ENCODE results near the gene SLC17A2.
A peak's percentile ranks its signal among the peaks of the same experiment; 100 is the strongest.
"Not testable (repeated sequence)": the region's sequence is repeated elsewhere in the genome, so short reads cannot be mapped to it uniquely, and the experiment has no call there.

The SLC17A2 gene

GRCh38 chr6:25946631-25947030 is 16.1 kb upstream of the SLC17A2 start:
- ChIA-PET CTCF (interaction anchor here (0.7 kb wide), 2 partner anchors 218 to 1051 kb away, joined by 3 read pairs; no protein-coding TSS in a partner anchor), POLR2A (no interaction called here)

GRCh38 chr6:25945738-25946137 is 15.2 kb upstream of the SLC17A2 start:
- H3K9me3 ChIP-seq (ENCODE audit: control insufficient read depth, insufficient read depth, low read depth, low read length); H3K27ac ChIP-seq (ENCODE audit: extremely low read depth, low read depth, low read length); H3K4me1 ChIP-seq (ENCODE audit: control insufficient read depth, insufficient read depth, low read length); CTCF ChIA-PET; H3K36me3 ChIP-seq (ENCODE audit: control insufficient read depth in 2 of 2, insufficient read depth in 1 of 2, low read length in 2 of 2); POLR2A ChIA-PET; H3K4me3 ChIP-seq (ENCODE audit: low read depth, low read length): not testable (repeated sequence)
- TF ChIP-seq SETDB1 (IDR thresholded peaks at IDR 0.05; ENCODE audit: insufficient read length, low read length) = peak; percentile 58

More at GRCh38 chr6:25946631-25947030, 16.1 kb upstream of the SLC17A2 start:
- Histone ChIP-seq H3K4me1 (ENCODE audit: control insufficient read depth, insufficient read depth, low read length) (no peaks in the 10 kb centered on the region), H3K4me3 (ENCODE audit: low read depth, low read length) (no peak overlapping the region), H3K36me3 (ENCODE audit: control insufficient read depth in 2 of 2, insufficient read depth in 1 of 2, low read length in 2 of 2) (no peaks in the 10 kb centered on the region), H3K9me3 (ENCODE audit: control insufficient read depth, insufficient read depth, low read depth, low read length) (no peaks in the 10 kb centered on the region), H3K27ac (ENCODE audit: extremely low read depth, low read depth, low read length) (no peak overlapping the region)
- TF ChIP-seq ZFP69B (tag by site-specific recombination; IDR thresholded peaks at IDR 0.05) (no peak), OVOL3 (tag by site-specific recombination; IDR thresholded peaks at IDR 0.05) (no peak), ZBTB8A (tag by site-specific recombination; IDR thresholded peaks at IDR 0.05) (no peak), ZNF175 (tag by site-specific recombination; IDR thresholded peaks at IDR 0.05) (no peak), HOXD13 (CRISPR knock-in tag; IDR thresholded peaks at IDR 0.05; ENCODE audit: borderline replicate concordance) (no peak), TSHZ1 (tag by site-specific recombination; IDR thresholded peaks at IDR 0.05; ENCODE audit: borderline replicate concordance) (no peak), BCL11B (tag by site-specific recombination; IDR thresholded peaks at IDR 0.05; ENCODE audit: low read depth) (no peak), ZNF549 (tag by site-specific recombination; IDR thresholded peaks at IDR 0.05) (no peak), ZNF391 (tag by site-specific recombination; IDR thresholded peaks at IDR 0.05; ENCODE audit: borderline replicate concordance, low read depth) (no peak), ZIC2 (tag by site-specific recombination; IDR thresholded peaks at IDR 0.05) (no peak), ZNF121 (tag by site-specific recombination; IDR thresholded peaks at IDR 0.05) (no peak), ZNF114 (tag by site-specific recombination; IDR thresholded peaks at IDR 0.05) (no peak), ZNF747 (tag by site-specific recombination; IDR thresholded peaks at IDR 0.05) (no peak), ZNF623 (tag by site-specific recombination; IDR thresholded peaks at IDR 0.05) (no peak), ZSCAN16 (tag by site-specific recombination; IDR thresholded peaks at IDR 0.05) (no peak), ZNF302 (tag by site-specific recombination; IDR thresholded peaks at IDR 0.05; ENCODE audit: low read depth) (no peak), ZNF2 (tag by site-specific recombination; IDR thresholded peaks at IDR 0.05) (no peak), GLIS1 (tag by site-specific recombination; IDR thresholded peaks at IDR 0.05) (no peak), ZNF768 (tag by site-specific recombination; IDR thresholded peaks at IDR 0.05) (no peak)
